Lower leg skin (tissue), 3 donors: ENCODE measurements around the gene MFSD1.

Experiments used
- CTCF ChIP-seq, 3 donors: fragments of 450-650 bp; IDR thresholded peaks; one replicate each; pipeline ENCODE4 v1.5.1; 2016; ENCODE audit warnings: antibody characterized with exemption in 3 of 3, mild to moderate bottlenecking in 3 of 3, moderate library complexity in 2 of 3
- POLR2A ChIP-seq, 2 donors: fragments of 450-650 bp; IDR thresholded peaks; one replicate each; pipeline ENCODE4 v1.6.1; 2016 to 2017; ENCODE audit warnings: antibody characterized with exemption in 2 of 2, mild to moderate bottlenecking in 1 of 2, moderate library complexity in 1 of 2

GRCh38 chr3:158765518-158766205, 36.2 kb upstream of the MFSD1 start:
- TF ChIP-seq CTCF (IDR thresholded peaks at IDR 0.05) (no peak), POLR2A (IDR thresholded peaks at IDR 0.05) (no peak)
